Panc1 (cell line): Measurements from ENCODE around the gene DRD2. TPM values are rescaled to one million over a fixed set of nuclear protein-coding genes. Genes with fewer than 3 reads are reported as not detected.

Source experiments
- ATAC-seq: fragments of 200-7000 bp; cut with Tn5 transposase; 2 replicates; pipeline ENCODE4 v1.9.1; 2020; ENCODE audit warnings: mild to moderate bottlenecking, moderate library complexity
- BruUV-seq: library from RNA; stranded (reverse); fragments of 400-500 nt; replicated peaks from 2 replicates; lab custom pipeline; 2021; lab: Mats Ljungman, UMichigan
- CTCF ChIA-PET: fragments of 300-600 bp; sonication (Branson Sonifier 250); formaldehyde crosslinking; loops from one replicate; lab custom pipeline; 2022; ENCODE audit warnings: antibody characterized with exemption; lab: Charles Lee
- POLR2A ChIA-PET: fragments of 300-600 bp; sonication (Branson Sonifier 250); formaldehyde crosslinking; loops from one replicate; lab custom pipeline; 2022; ENCODE audit warnings: antibody characterized with exemption; lab: Charles Lee
- DNase-seq: peaks from one replicate; pipeline ENCODE4 v3.0.0-alpha.2; 2010; ENCODE audit warnings: low read depth, low spot score
- H3K27ac ChIP-seq: 2 replicates; pipeline ENCODE4 v1.5.1; 2011; ENCODE audit warnings: mild to moderate bottlenecking, low read length, inconsistent platforms
- H3K27me3 ChIP-seq: fragments of 200-500 bp; sonication (Bioruptor generic); 2 replicates; pipeline ENCODE4 v1.6.0; 2014; ENCODE audit warnings: low read length, inconsistent platforms; ENCODE audit not compliant: control insufficient read depth, insufficient read depth
- H3K36me3 ChIP-seq: fragments of 200-500 bp; sonication (Bioruptor generic); 2 replicates; pipeline ENCODE4 v1.5.1; 2014; ENCODE audit warnings: inconsistent platforms, mild to moderate bottlenecking, low read length, moderate library complexity; ENCODE audit not compliant: control insufficient read depth, insufficient read depth
- H3K4me1 ChIP-seq: 2 replicates; pipeline ENCODE4 v1.5.1; 2011; ENCODE audit warnings: inconsistent platforms, mild to moderate bottlenecking, low read length, moderate library complexity; ENCODE audit not compliant: control insufficient read depth, insufficient read depth
- H3K4me3 ChIP-seq, 2 experiments: 2 replicates each; pipeline ENCODE4 v1.5.1; 2011 to 2012; ENCODE audit warnings: low read depth in 2 of 2, low read length in 2 of 2, mild to moderate bottlenecking in 2 of 2, inconsistent platforms in 1 of 2, moderate library complexity in 1 of 2
- H3K9me3 ChIP-seq: fragments of 200-500 bp; sonication (Bioruptor generic); 2 replicates; pipeline ENCODE4 v1.5.1; 2014; ENCODE audit warnings: low read depth, mild to moderate bottlenecking, inconsistent platforms, low read length, moderate library complexity; ENCODE audit not compliant: control insufficient read depth, insufficient read depth
- CTCF ChIP-seq: fragments of 450-650 bp; IDR thresholded peaks from 2 replicates; pipeline ENCODE4 v1.5.1; 2017; ENCODE audit warnings: mild to moderate bottlenecking
- POLR2AphosphoS5 ChIP-seq: IDR thresholded peaks from 2 replicates; pipeline ENCODE4 v1.6.1; 2012; ENCODE audit warnings: mild to moderate bottlenecking, low read depth, low read length, moderate library complexity
- REST ChIP-seq, 2 experiments: IDR thresholded peaks; 2 replicates each; pipeline ENCODE4 v1.6.1; 2011 to 2012; ENCODE audit warnings: low read depth in 2 of 2, control low read depth in 1 of 2, low read length in 1 of 2, mild to moderate bottlenecking in 1 of 2, moderate library complexity in 1 of 2; ENCODE audit not compliant: insufficient read depth in 1 of 2
- SIN3A ChIP-seq: IDR thresholded peaks from 2 replicates; pipeline ENCODE4 v1.6.1; 2012; ENCODE audit warnings: low read depth, mild to moderate bottlenecking, low read length, moderate library complexity, borderline replicate concordance; ENCODE audit not compliant: insufficient read depth
- TCF7L2 ChIP-seq: IDR thresholded peaks from 2 replicates; pipeline ENCODE4 v1.6.1; 2011; ENCODE audit warnings: mild to moderate bottlenecking, low read depth, low read length, inconsistent platforms
- in situ Hi-C: cut with HindIII; loops from 2 replicates; pipeline ENCODE4 v1.10.0; 2016; ENCODE audit warnings: low sequenced_read_pairs, low pct_unique_long_range_greater_than_20kb
- intact Hi-C: fragments of 100-400 bp; cut with micrococcal nuclease; formaldehyde crosslinking; loops from one replicate; pipeline ENCODE4 v1.10.0; 2022; ENCODE audit not compliant: unreplicated experiment
- total RNA-seq: library from RNA; stranded (reverse); gene quantifications from one replicate; pipeline ENCODE4 v1.2.1, GENCODE V29; 2021; ENCODE audit not compliant: unreplicated experiment

Gene DRD2
- total RNA-seq, 1 experiment from 2014 or later = 5.3 TPM

GRCh38 chr11:113373306-113373705 is 101.9 kb downstream of the DRD2 start:
- H3K27ac ChIP-seq = no peak overlapping the region
- H3K36me3 ChIP-seq = no peaks in the 10 kb centered on the region
- ATAC-seq (no peak), DNase-seq (no peak)
- no peak overlapping the region for H3K4me3 ChIP-seq
- TF ChIP-seq SIN3A (no peak), CTCF (no peak), TCF7L2 (no peak), POLR2AphosphoS5 (no peak), REST (IDR thresholded peaks at IDR 0.05; ENCODE audit: insufficient read depth in 1 of 2, low read depth in 2 of 2, low read length in 1 of 2) (no peak)
- ChIA-PET CTCF (no interaction called here), POLR2A (no interaction called here)
- intact Hi-C loops = no loop called here
- H3K9me3 ChIP-seq = no peaks in the 10 kb centered on the region
- no peaks in the 10 kb centered on the region for H3K27me3 ChIP-seq
- BruUV-seq = no TSS peak
- in situ Hi-C loops = no loop called here
- no peaks in the 10 kb centered on the region for H3K4me1 ChIP-seq

GRCh38 chr11:113372309-113372708 is 102.9 kb downstream of the DRD2 start:
- TF ChIP-seq TCF7L2 = no peak
- no peak for TF ChIP-seq REST (IDR thresholded peaks at IDR 0.05; ENCODE audit: insufficient read depth in 1 of 2, low read depth in 2 of 2, low read length in 1 of 2)
- TF ChIP-seq CTCF = no peak
- no peak for TF ChIP-seq SIN3A
- TF ChIP-seq POLR2AphosphoS5 = no peak
- CTCF ChIA-PET = no interaction called here

More at GRCh38 chr11:113372309-113372708, 102.9 kb downstream of the DRD2 start:
- no peaks in the 10 kb centered on the region for H3K36me3 ChIP-seq
- no peaks in the 10 kb centered on the region for H3K9me3 ChIP-seq
- ATAC-seq (no peak), DNase-seq (no peak)
- intact Hi-C loops = no loop called here
- POLR2A ChIA-PET = no interaction called here
- no peaks in the 10 kb centered on the region for H3K27me3 ChIP-seq
- no peaks in the 10 kb centered on the region for H3K4me1 ChIP-seq
- BruUV-seq = no TSS peak
- in situ Hi-C loops = no loop called here
- no peak overlapping the region for H3K27ac ChIP-seq
- no peak overlapping the region for H3K4me3 ChIP-seq
